GM19239 (cell line): ENCODE data around the gene COA1.
"Not testable (repeated sequence)": the region's sequence is repeated elsewhere in the genome, so short reads cannot be mapped to it uniquely, and the experiment has no call there.

Experiments used
- DNase-seq: peaks from one replicate; pipeline ENCODE4 v3.0.0; 2011; ENCODE audit warnings: low spot score; ENCODE audit not compliant: insufficient read length
- FAIRE-seq: peaks from 2 replicates; lab custom pipeline; 2011; peaks lifted over from hg19 to GRCh38; lab: Jason Lieb, UNC

COA1 gene

GRCh38 chr7:43612599-43613589 lies 116.4 kb downstream of the COA1 start:
- FAIRE-seq = no peak
- DNase-seq = no peak

- DNase-seq = no peak
- no peak for FAIRE-seq
Measured at GRCh38 chr7:43612128-43612527, 117.2 kb downstream of the COA1 start.

- FAIRE-seq (no peak), DNase-seq (no peak)
Measured at GRCh38 chr7:43609097-43609496, 120.2 kb downstream of the COA1 start.

GRCh38 chr7:43604251-43604650 lies 125.1 kb downstream of the COA1 start:
- FAIRE-seq (peak; percentile 4), DNase-seq (no peak)

- no peak for DNase-seq
- no peak for FAIRE-seq
Measured at GRCh38 chr7:43602256-43602655, 127.1 kb downstream of the COA1 start.

GRCh38 chr7:43600056-43600455 lies 129.3 kb downstream of the COA1 start:
- FAIRE-seq = no peak
- no peak for DNase-seq

- DNase-seq, FAIRE-seq: not testable (repeated sequence)
Measured at GRCh38 chr7:43596426-43596825, 132.9 kb downstream of the COA1 start.

GRCh38 chr7:43594020-43594419 lies 135.3 kb downstream of the COA1 start:
- FAIRE-seq = peak; percentile 26
- no peak for DNase-seq

GRCh38 chr7:43593010-43593409 lies 136.3 kb downstream of the COA1 start:
- peak; percentile 76 for FAIRE-seq

GRCh38 chr7:43592326-43592725 lies 137.0 kb downstream of the COA1 start:
- FAIRE-seq (no peak), DNase-seq (no peak)

More at GRCh38 chr7:43593010-43593409, 136.3 kb downstream of the COA1 start:
- DNase-seq = no peak

GRCh38 chr7:43591558-43592180 lies 137.7 kb downstream of the COA1 start:
- no peak for DNase-seq
- FAIRE-seq = no peak

GRCh38 chr7:43590862-43591557 lies 138.3 kb downstream of the COA1 start:
- DNase-seq (peak; percentile 26), FAIRE-seq (peak; percentile 91)

- DNase-seq (no peak), FAIRE-seq (no peak)
Measured at GRCh38 chr7:43589728-43590127, 139.6 kb downstream of the COA1 start.
